Stimulated activated CD8-positive, alpha-beta memory T cell treated with anti-CD3 and anti-CD28 coated beads, Interleukin-2, amount 100 ng/mL, for 48 hours (primary cell): Measurements from ENCODE around the gene PIWIL4.
"Not testable (repeated sequence)": the region's sequence is repeated elsewhere in the genome, so short reads cannot be mapped to it uniquely, and the experiment has no call there.

Experiments used
- DNase-seq, 2 donors: peaks; one replicate each; pipeline ENCODE4 v3.0.0-alpha.2; 2020; ENCODE audit warnings: low read depth in 2 of 2

The PIWIL4 gene

DNA sequence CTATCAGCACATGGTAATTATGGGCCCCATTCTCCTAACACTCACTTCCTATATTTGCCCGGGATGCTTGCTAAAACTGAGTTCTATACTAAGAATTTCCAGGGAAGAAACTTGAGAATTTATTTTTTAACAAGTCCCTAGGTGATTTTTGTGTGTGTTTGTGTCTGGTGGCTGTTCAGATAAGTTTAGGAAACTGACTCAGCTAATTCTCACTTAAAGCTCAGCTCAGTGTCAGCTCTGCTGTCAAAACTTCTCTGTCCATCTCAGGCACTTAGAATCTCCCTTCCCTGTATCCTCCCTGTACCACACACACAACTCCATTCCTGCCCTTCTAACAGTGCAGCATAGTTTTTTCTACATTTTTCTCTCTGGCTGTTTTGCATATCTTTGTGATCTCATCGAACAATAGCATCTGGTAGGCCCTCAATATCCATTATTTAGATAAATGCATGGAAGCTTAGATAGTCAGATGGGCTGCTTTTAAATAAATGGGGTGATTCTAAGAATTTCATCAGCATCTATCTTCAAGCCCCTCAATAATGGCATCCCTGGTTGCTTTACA lies 69.3 kb downstream of the PIWIL4 start:
- no peak for DNase-seq

DNA sequence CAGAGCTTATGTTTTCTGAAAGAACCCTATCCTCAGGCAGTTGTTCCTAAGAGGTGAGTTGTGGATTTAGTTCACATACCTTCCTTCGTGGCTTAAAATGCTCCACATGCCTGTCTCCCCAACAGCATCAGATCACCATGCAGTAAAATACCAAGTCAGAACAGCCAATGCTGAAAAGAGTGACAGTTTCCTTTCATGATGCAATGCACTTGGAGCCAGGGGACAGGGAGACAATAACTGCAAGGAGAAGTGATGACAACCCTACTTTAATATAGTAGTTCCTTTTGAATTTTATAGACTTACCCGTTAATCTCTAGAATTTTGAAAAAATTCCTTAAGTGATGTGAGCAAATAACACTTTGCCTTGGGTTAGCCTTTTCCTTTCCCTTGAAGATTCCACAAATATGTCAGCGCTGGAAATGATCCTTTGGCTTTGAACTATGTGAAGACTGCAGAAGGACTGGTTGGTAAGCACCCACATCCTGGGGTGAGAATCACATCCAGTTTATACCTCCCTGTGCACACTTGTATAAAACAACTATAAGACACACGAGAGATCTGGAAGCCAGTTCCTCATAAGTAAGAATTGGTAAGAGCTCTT lies 71.2 kb downstream of the PIWIL4 start:
- no peak for DNase-seq

DNA sequence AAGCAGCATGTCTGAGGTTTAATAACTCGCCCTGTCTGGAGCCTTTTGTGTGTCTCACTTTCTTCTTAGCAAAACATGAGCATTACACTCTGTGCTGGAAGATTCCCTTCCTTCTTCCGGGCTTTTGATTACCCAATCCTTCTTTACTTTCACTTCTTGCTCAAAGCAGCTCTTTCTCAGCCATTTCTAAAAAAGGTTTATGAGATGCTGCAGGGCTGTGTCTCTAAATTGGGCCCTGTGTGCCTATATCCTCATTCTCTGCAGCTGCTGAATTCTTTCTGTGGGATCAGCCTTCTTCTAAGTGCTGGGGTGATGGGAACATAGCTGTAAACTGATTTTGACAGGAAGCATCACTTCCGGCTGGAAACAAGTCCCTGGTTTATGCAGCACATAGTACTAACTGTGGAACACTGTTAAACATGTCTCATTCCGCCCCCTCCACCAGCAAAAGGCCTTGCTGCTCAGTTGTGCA lies 71.8 kb downstream of the PIWIL4 start:
- no peak for DNase-seq

DNA sequence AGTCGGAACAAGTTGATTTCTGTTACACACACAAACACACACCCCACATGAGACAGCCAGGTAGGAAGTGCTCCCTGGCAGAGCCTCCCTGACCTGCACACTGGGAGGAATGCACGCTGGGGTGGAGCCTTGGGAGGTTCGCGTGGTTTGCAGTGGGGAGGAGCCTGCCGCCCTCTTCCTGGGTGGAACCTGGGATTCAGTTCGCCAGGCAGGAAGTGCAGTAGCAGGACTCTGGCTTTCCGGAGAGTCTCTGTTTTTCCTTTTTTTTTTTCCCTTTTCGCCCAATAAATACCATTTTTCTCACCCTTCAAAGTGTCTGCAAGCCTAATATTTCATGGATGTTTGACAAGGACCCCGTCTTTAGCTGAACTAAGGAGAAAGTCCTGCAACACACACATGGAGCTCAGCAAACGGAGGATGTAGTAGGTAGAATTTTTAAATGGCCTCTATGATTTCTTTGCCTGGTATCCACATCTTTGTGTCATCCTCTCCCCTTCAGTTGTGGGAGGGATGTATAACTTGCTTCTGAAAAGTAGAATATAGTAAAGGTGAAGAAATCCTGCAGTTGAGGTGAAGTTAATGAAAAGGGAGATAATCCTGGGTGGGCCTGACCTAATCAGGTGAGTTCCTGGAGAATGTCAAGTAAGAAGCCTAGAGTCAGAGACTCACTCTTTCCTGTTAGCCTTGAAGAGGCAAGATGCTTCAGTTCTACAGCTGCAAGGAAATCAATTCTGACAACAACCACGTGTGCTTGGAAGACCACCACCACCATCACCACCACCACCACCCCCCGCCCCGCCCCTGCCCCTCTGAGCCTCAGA lies 72.9 kb downstream of the PIWIL4 start:
- DNase-seq, result no peak

DNA sequence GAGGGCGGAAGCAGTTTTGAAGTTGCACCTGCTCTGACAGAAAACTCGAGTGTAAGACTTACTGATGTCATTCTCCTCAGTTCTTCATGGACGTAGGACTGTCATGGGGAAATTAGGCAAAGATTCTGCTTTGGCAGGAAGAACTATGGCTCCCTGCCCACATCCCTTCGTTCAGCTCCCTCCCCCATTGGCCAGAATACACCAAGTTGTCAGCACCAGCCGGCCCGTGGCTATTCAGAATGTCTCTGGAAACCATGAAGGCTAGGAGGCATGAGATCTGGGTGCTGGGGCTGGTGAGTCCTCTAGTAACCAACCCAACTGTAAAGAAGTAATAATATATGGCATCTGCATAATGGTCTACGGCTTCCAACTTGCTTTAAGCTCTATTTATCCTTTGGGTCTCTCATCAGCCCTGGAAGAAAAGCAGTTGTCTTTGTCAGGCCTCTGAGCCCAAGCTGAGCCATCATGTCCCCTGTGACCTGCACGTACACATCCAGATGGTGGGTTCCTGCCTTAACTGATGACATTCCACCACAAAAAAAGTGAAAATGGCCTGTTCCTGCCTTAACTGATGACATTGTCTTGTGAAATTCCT lies 74.1 kb downstream of the PIWIL4 start:
- DNase-seq, result no peak

DNA sequence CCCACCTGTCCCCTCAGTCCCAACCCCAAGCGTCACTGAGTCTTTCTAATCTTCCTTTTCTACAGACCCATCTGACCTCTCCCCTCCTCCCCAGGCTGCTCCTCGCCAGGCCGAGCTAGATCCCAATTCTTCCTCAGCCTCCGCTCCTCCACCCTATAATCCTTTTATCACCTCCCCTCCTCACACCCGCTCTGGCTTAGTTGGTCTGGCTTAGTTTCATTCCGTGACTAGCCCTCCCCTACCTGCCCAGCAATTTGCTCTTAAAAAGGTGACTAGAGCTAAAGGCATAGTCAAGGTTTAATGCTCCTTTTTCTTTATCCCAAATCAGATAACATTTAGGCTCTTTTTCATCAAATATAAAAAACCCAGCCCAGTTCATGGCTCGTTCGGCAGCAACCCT lies 76.0 kb downstream of the PIWIL4 start:
- not testable (repeated sequence) for DNase-seq

DNA sequence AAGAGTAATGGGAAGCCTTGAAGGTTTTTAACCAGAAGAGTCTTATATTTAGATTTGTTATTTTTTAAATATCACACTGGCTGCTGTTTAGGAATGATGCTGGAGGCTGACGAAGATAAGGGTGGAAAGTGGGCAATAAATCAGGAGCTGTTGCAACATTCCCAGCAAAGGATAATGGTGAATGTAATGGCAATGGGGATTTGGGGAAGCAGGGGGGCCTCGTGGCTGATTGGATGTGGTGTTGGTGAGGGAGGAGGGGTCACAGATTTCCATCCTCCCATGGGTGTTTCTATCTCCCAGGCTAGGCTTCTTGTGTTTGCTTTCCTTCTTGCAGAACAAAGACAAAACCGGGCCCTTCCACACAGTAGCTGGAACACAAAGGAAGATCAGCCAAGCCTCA lies 80.8 kb downstream of the PIWIL4 start:
- no peak for DNase-seq

DNA sequence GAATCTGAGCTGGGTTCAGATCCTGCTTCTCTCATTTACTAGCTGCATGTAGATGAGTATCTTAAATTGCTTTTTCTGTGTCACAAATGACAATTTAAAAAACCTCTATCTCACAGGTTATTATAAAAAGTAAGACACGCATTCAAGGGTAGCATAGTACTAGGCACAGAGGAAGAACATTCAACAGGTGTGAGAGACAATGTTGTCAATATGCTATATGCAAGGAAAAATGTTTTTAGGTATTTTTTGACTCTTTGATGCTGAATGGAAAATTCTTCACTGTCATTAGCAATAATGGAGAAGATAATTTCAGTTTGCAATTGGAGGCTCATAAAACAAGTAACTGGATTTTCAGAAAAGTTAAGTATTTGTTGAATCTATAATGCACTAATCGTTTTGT lies 81.6 kb downstream of the PIWIL4 start:
- DNase-seq, result no peak

DNA sequence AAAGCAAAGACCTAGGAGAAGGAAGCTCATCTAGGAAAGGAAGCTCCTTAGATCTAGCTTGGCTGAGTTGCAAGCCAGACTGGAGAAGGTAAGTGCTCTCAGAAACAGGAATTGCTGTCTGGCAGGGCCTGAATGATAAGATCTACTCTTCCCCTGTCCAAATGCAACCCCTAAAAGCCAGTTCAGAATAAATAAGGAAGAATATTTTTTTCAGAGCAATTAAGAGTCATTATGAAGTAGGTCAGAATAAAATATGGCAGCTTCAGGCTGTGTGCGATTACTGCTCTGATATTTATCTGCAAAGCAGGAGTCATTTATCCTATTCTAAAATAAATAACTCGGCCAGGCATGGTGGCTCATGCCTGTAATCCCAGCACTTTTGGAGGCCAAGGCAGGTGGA lies 82.1 kb downstream of the PIWIL4 start:
- no peak for DNase-seq

DNA sequence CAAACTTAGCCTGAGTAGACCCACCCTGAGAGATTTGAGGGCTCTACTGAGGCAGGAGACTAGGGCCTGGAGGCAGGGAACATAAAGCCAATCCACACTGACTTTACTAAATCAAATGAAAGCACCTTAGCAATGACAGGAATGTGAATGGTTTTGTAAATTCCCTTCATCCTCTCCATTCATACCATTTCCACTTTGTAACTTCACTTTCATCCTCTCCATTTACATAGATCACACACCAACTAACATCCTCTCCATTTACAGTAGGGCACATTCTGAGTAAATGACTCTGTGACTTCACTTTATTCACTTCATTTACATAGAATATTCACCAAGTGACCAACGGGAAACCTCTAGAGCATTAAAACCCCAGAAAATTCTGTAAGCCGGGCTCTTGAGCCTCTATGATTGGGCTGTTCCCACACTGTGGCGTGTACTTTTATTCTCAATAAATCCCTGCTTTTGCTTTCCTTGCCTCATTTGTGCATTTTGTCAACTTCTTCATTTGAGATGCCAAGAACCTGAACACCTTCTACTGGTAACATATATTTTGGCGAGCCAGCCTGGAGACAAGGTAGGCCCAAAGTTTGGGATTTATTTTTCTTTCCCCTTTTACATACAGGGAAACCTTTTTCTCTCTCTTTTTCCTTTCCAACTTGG lies 82.9 kb downstream of the PIWIL4 start:
- DNase-seq, result no peak

DNA sequence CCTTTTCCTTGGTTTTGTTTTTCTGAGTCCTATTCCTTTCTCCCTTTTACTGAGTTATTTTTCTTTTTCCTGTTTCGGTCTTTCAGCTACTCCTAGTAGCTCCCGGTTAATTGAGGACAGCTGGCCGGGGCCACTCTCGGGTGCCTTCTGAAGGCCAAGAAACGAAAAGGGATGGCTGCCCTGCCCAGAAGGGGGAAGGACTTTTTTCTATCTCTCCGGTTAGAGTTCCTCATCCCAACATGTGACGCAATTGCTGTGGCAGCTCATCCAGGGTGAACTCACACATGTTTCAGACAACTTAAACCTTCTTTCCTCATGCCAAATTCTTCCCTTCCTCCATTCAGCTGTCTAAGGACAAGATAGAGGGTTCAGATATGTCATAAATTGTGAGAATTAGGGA lies 83.6 kb downstream of the PIWIL4 start:
- no peak for DNase-seq

DNA sequence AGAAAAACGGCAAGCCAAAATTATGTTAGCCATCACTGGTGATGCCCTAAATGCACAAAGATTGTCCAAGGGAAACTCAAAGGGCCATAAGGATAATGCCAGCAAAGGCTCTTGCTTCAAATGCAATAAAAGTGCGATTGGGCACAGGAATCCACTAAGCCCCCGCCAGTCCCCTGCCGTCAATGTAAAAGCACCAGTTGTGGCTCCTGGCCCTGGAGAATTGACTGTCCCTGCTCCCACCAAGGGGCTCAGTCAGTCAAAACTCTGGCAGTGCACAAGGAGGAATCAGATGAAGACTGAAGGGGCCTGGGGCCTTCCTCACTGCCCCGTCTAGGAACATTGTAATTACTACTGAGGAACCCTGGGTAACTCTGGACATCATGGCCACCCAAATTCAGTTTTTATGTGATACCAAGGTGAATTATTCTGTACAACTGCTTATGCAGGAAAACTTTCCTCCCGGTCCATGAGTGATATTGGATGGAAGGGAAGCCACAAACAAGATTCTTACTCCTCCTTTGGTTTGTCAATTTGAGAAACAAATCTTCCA lies 85.6 kb downstream of the PIWIL4 start:
- no peak for DNase-seq

DNA sequence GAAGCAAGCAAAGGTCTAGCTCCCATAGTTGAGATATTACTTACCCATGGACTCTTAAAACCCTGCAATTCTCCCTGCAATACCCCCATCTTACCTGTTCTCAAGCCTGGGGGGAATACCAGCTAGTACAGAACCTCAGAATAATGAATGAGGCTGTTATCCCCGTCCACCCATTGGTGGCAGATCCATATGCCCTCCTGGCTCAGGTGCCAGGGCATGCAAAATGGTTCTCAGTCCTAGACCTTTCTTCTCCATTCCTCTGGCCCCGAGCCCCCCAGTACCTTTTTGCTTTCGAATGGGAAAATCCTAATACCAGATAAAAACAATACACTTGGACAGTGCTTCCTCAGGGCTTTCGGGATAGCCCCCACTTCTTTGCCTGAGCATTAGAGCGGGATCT lies 86.4 kb downstream of the PIWIL4 start:
- no peak for DNase-seq

DNA sequence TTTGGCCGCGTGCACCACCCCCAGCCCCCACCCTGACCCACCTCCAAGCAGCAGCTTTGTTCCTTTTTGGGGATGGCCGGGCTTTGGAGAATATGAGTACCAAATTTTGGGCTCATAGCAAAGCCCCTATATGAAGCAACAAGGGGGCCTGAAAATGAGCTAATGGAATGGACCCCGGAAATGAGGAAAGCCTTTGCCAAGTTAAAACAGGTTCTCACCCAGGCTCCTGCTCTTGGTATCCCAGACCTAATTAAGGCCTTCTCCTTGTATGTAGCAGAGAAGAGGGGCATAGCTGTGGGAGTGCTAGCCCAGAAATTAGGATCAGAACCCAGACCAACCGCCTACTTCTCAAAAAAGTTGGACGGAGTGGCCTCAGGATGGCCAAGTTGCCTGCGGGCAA lies 87.0 kb downstream of the PIWIL4 start:
- no peak for DNase-seq

DNA sequence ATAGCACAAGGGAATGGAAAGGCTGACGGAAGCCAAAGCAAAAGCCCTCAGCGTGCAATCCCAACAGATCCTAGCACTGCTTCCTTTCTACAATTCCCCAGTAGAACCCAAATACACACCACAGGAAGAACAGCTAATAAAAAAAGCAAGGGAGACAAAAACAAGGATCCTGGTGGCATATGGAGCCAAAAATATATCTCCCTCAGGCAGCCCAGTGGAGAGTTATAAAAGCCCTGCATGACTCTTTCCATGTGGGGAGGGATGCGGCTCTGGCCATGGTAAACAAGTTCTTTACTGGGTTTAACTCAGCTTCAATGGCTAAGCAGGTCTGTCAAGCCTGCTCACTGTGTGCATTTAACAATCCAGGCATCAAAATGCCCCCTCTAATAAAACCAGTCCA lies 88.1 kb downstream of the PIWIL4 start:
- no peak for DNase-seq

DNA sequence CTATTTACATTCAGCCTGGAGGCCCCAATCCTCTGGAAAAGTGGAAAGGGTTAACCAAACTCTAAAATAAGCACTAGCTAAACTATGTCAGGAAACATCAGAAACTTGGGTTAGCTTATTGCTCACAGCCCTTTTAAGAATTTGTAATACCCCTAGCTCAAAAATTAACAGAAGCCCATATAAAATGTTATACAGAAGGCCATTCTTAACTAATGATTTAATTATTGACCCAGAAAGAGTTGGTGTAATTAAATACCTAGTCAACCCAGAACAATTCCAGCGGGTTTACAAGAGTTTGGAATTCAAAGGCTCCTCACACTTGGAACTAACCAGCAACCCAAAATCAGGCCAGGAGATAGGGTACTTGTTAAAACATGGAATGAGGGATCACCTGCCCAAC lies 88.8 kb downstream of the PIWIL4 start:
- no peak for DNase-seq

DNA sequence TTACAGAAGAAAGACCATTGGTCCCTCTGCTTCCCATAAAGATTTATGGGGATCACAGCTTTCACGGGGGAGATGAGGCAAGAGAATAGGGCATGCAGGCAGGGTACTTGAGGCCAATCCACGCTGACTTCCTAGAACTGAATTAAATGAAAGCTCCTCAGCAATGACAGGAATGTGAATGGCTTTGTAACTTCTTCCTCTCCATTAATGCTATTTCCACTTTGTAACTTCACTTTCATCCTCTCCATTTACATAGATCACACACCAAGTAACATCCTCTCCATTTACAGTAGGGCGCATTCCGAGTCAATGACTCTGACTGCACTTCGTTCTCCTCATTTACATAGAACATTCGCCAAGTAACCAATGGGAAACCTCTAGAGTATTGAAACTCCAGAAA lies 89.8 kb downstream of the PIWIL4 start:
- no peak for DNase-seq

DNA sequence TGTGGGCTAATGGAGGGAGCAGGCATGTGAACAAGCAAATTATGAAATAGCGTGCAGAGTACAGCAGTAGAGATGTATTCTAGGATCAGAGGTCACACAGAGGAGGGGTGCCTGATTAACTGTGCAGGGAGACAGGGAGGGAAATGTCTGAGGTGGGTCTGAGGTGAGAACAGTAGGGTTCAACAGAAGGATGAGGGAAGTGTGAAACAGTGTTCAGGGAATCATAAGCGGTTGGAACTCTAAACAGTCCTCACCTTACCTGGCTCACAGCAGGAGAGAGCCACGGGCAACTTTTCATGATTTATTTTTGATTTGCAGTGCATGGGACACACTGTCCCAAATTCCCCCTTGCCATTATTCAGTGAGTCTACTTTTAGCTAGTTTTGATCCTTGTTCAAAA lies 90.5 kb downstream of the PIWIL4 start:
- DNase-seq, result no peak

DNA sequence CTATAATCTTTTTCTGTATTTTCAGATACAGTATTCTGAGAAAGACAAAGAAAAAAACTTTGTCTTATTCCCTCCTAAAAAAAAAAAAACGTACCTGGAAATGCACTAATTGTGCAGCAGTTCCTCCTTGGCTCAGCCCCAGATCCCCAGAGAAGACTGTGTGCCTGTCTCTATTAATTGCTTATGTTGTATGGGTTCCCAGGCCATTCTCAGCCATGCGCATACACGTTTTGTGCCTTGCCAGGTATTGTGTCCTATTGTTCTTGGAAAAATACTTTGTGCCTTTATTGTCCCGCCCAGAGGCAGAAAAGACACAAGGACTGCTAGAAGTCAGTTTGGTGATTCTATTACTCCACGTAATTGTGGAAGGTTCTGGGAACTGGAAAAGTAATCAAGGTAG lies 91.2 kb downstream of the PIWIL4 start:
- no peak for DNase-seq

DNA sequence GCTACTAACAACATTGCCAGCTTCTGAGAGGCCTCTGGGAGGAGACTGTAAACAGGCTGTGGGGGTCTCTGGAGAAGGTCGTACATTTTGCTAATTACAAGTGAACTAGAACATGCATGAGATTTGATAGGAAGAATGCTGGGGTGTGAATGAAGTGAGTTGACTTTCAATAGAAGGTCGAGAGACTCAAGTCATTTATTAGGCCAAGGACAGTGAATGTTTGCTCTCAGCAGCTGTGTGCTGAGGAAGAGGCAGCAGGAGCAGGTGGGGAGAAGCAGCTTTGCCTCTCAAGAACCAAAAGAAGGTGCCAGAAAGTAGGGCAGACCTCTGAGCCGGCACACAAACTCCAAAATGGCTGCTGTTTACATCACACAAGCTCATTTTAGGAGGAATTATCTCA lies 91.7 kb downstream of the PIWIL4 start:
- DNase-seq, result no peak

DNA sequence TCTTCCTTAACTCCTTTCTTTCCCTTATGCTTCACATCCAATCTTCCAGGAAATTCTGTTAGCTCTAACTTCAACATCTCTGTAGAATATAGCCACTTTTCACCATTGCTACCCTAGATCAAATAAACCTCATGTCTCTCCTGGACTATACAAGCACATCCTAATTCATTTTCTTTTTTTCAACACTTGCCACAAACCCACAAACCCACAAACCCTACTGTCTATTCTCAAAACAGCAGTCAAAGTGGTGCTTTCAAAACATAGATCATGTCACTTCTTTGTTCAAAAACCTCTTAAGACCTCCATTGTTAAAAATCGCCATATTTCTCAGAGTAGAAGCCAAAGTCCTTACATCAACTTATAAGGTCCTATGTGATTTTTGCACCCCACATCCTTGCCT lies 94.3 kb downstream of the PIWIL4 start:
- no peak for DNase-seq
